ENCODE results near the gene PBX4. TPM values are rescaled to one million over a fixed set of nuclear protein-coding genes. Genes with fewer than 3 reads are reported as not detected.

The PBX4 gene
- total RNA-seq, 1 donor from 2014 or later: 0.93 TPM

DNA sequence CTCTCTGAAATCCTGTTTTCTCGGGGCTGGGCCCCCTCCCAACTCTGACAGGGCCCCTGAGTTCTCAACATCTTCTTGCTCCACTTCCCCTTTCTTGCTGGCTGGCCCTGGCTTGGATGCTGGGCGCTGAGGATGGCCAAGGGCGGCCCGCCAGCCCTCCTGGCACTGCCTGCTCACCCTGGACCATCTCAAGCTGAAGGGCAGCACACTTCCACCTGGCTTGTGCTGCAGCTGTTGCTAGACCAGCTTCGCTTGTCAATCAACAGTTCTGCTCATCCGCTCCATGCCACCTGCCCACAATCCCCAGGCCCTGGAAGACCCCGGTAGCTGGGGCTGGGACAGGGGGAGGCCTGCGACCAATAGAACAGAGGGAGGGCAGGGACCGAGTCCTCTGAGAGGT lies 31.8 kb upstream of the PBX4 start:
- H3K4me2 ChIP-seq (ENCODE audit: low read length): no peak overlapping the region
- no peaks in the 10 kb centered on the region for H3K9me3 ChIP-seq (ENCODE audit: insufficient read depth, low read depth, low read length)
- Mint-ChIP-seq H3K9me3 (ENCODE audit: unreplicated experiment) (no peaks in the 10 kb centered on the region), H3K4me3 (ENCODE audit: unreplicated experiment) (no peak overlapping the region), H3K36me3 (ENCODE audit: low read depth, unreplicated experiment) (peaks cover 24% of the 10 kb centered on the region), H3K4me1 (ENCODE audit: low read depth, unreplicated experiment) (no peaks in the 10 kb centered on the region), H3K27ac (ENCODE audit: unreplicated experiment) (no peak overlapping the region), H3K27me3 (ENCODE audit: low read depth, unreplicated experiment) (no peaks in the 10 kb centered on the region)
- H3K36me3 ChIP-seq (ENCODE audit: insufficient read depth, low read length): peaks cover 28% of the 10 kb centered on the region
- H3K4me1 ChIP-seq (ENCODE audit: insufficient read depth, low read length): no peaks in the 10 kb centered on the region
- H3K27me3 ChIP-seq (ENCODE audit: insufficient read depth, low read length): no peaks in the 10 kb centered on the region
- no peak for FAIRE-seq
- H4K20me1 ChIP-seq (ENCODE audit: insufficient read depth, low read length): peaks cover 12% of the 10 kb centered on the region
- DNase-seq (ENCODE audit: low read depth): no peak
- TF ChIP-seq, protein P1, sequence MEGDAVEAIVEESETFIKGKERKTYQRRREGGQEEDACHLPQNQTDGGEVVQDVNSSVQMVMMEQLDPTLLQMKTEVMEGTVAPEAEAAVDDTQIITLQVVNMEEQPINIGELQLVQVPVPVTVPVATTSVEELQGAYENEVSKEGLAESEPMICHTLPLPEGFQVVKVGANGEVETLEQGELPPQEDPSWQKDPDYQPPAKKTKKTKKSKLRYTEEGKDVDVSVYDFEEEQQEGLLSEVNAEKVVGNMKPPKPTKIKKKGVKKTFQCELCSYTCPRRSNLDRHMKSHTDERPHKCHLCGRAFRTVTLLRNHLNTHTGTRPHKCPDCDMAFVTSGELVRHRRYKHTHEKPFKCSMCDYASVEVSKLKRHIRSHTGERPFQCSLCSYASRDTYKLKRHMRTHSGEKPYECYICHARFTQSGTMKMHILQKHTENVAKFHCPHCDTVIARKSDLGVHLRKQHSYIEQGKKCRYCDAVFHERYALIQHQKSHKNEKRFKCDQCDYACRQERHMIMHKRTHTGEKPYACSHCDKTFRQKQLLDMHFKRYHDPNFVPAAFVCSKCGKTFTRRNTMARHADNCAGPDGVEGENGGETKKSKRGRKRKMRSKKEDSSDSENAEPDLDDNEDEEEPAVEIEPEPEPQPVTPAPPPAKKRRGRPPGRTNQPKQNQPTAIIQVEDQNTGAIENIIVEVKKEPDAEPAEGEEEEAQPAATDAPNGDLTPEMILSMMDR (IDR thresholded peaks at IDR 0.05; ENCODE audit: insufficient read depth, low read depth, low read length): no peak
- no peak for TF ChIP-seq EZH2 (IDR thresholded peaks at IDR 0.05; ENCODE audit: insufficient read depth, low read length)
- no peak overlapping the region for H2AFZ ChIP-seq (ENCODE audit: low read depth, low read length)
- no peak overlapping the region for H3K4me3 ChIP-seq (ENCODE audit: insufficient read depth, low read depth, low read length)
- H3K9ac ChIP-seq (ENCODE audit: low read length): no peak overlapping the region
- H3K27ac ChIP-seq (ENCODE audit: low read depth, low read length): no peak overlapping the region
- H3K79me2 ChIP-seq (ENCODE audit: insufficient read depth, low read length): no peaks in the 10 kb centered on the region

DNA sequence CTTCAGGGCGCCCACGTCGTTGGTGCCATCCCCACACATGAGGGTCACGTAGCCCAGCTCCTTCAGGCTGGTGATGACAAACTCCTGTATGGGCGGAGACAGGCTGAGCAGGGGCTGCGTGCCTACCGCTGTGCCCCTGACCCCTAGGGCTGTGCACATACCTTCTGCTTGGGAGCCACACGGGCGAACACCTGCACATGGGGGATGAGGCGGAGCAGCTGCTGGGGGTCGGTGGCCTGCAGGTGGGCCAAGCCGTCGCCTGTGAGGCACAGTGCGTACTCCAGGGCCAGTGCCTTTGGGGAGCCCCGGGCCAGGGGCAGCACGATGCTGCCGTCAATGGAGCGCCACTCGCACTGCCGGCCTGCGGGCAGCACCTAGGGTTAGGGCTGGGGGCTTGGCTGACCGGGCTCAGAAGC lies 31.1 kb upstream of the PBX4 start:
- TF ChIP-seq, protein P1 (IDR thresholded peaks at IDR 0.05; ENCODE audit: insufficient read depth, low read depth, low read length): no peak
- TF ChIP-seq EZH2 (IDR thresholded peaks at IDR 0.05; ENCODE audit: insufficient read depth, low read length): no peak
- Histone ChIP-seq H3K27ac (ENCODE audit: low read depth, low read length) (no peak overlapping the region), H3K27me3 (ENCODE audit: insufficient read depth, low read length) (no peaks in the 10 kb centered on the region), H3K36me3 (ENCODE audit: insufficient read depth, low read length) (peaks cover 24% of the 10 kb centered on the region), H3K4me2 (ENCODE audit: low read length) (no peak overlapping the region), H3K9ac (ENCODE audit: low read length) (no peak overlapping the region), H3K79me2 (ENCODE audit: insufficient read depth, low read length) (no peaks in the 10 kb centered on the region), H3K9me3 (ENCODE audit: insufficient read depth, low read depth, low read length) (no peaks in the 10 kb centered on the region), H2AFZ (ENCODE audit: low read depth, low read length) (no peak overlapping the region), H3K4me3 (ENCODE audit: insufficient read depth, low read depth, low read length) (no peak overlapping the region), H4K20me1 (ENCODE audit: insufficient read depth, low read length) (peaks cover 12% of the 10 kb centered on the region), H3K4me1 (ENCODE audit: insufficient read depth, low read length) (no peaks in the 10 kb centered on the region)
- DNase-seq (ENCODE audit: low read depth) (no peak), FAIRE-seq (no peak)
- Mint-ChIP-seq H3K27me3 (ENCODE audit: low read depth, unreplicated experiment) (no peaks in the 10 kb centered on the region), H3K27ac (ENCODE audit: unreplicated experiment) (no peak overlapping the region), H3K4me3 (ENCODE audit: unreplicated experiment) (no peak overlapping the region), H3K4me1 (ENCODE audit: low read depth, unreplicated experiment) (no peaks in the 10 kb centered on the region), H3K36me3 (ENCODE audit: low read depth, unreplicated experiment) (peaks cover 24% of the 10 kb centered on the region), H3K9me3 (ENCODE audit: unreplicated experiment) (no peaks in the 10 kb centered on the region)

DNA sequence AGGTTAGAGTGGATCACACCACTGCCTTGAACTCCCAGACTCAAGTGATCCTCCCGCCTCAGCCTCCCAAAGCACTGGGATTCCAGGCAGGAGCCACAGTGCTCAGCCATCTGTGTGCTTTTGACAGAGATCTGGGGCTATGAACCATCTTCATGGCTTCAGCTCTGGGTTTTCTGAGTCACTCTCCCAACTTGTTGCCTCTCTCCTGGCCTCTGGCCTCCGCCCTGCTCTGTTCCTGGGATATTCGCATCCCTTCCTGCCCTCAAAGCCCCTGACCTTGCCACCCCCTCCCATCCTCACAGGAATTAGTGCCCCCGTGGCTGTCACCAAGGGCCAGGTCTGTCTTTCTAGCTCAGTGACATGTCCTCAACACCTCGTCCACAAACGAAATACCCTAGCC lies 30.7 kb upstream of the PBX4 start:
- H3K4me3 Mint-ChIP-seq (ENCODE audit: unreplicated experiment): no peak overlapping the region
- peaks cover 21% of the 10 kb centered on the region for H3K36me3 ChIP-seq (ENCODE audit: insufficient read depth, low read length)
- H3K27me3 ChIP-seq (ENCODE audit: insufficient read depth, low read length): no peaks in the 10 kb centered on the region

More for the DNA sequence above, 30.7 kb upstream of the PBX4 start:
- FAIRE-seq (no peak), DNase-seq (ENCODE audit: low read depth) (no peak)
- H3K4me1 ChIP-seq (ENCODE audit: insufficient read depth, low read length): no peaks in the 10 kb centered on the region
- no peak overlapping the region for H2AFZ ChIP-seq (ENCODE audit: low read depth, low read length)
- H4K20me1 ChIP-seq (ENCODE audit: insufficient read depth, low read length): peaks cover 14% of the 10 kb centered on the region
- Mint-ChIP-seq H3K36me3 (ENCODE audit: low read depth, unreplicated experiment) (peaks cover 24% of the 10 kb centered on the region), H3K27ac (ENCODE audit: unreplicated experiment) (no peak overlapping the region), H3K9me3 (ENCODE audit: unreplicated experiment) (no peaks in the 10 kb centered on the region), H3K4me1 (ENCODE audit: low read depth, unreplicated experiment) (no peaks in the 10 kb centered on the region), H3K27me3 (ENCODE audit: low read depth, unreplicated experiment) (no peaks in the 10 kb centered on the region)
- no peak overlapping the region for H3K4me3 ChIP-seq (ENCODE audit: insufficient read depth, low read depth, low read length)
- H3K9ac ChIP-seq (ENCODE audit: low read length): no peak overlapping the region
- no peaks in the 10 kb centered on the region for H3K79me2 ChIP-seq (ENCODE audit: insufficient read depth, low read length)
- H3K27ac ChIP-seq (ENCODE audit: low read depth, low read length): no peak overlapping the region
- TF ChIP-seq, protein P1 (IDR thresholded peaks at IDR 0.05; ENCODE audit: insufficient read depth, low read depth, low read length): no peak
- no peak for TF ChIP-seq EZH2 (IDR thresholded peaks at IDR 0.05; ENCODE audit: insufficient read depth, low read length)
- H3K4me2 ChIP-seq (ENCODE audit: low read length): no peak overlapping the region
- H3K9me3 ChIP-seq (ENCODE audit: insufficient read depth, low read depth, low read length): no peaks in the 10 kb centered on the region

Measured in astrocyte (in vitro differentiated cells and primary cell).